Smooth muscle cell (in vitro differentiated cells): ENCODE data around the gene QRICH1. TPM values are rescaled to one million over a fixed set of nuclear protein-coding genes. Genes with fewer than 3 reads are reported as not detected.

Experiments used
- DNase-seq: peaks from one replicate; lab custom pipeline; 2025; ENCODE audit not compliant: unreplicated experiment; lab: John Stamatoyannopoulos, UW
- H2AFZ ChIP-seq: fragments of 200-600 bp; sonication (generic); 2 replicates; pipeline ENCODE4 v1.6.0; 2016; ENCODE audit warnings: antibody characterized with exemption, low read depth, mild to moderate bottlenecking
- H3F3A ChIP-seq: fragments of 200-600 bp; sonication (generic); 2 replicates; pipeline ENCODE4 v1.6.0; 2017; ENCODE audit warnings: antibody characterized with exemption, low read depth
- H3K27ac ChIP-seq: fragments of 200-600 bp; sonication (generic); 2 replicates; pipeline ENCODE4 v1.5.1; 2016; ENCODE audit warnings: low read depth, mild to moderate bottlenecking
- H3K27me3 ChIP-seq: fragments of 200-600 bp; sonication (generic); 2 replicates; pipeline ENCODE4 v1.6.1; 2016; ENCODE audit warnings: low read depth, mild to moderate bottlenecking
- H3K36me3 ChIP-seq: fragments of 200-600 bp; sonication (generic); 2 replicates; pipeline ENCODE4 v1.5.1; 2016; ENCODE audit warnings: low read depth
- H3K4me1 ChIP-seq: fragments of 200-600 bp; sonication (generic); 2 replicates; pipeline ENCODE4 v1.5.1; 2016; ENCODE audit warnings: low read depth
- H3K4me2 ChIP-seq: fragments of 200-600 bp; sonication (generic); 2 replicates; pipeline ENCODE4 v1.6.0; 2016; ENCODE audit warnings: mild to moderate bottlenecking
- H3K4me3 ChIP-seq: fragments of 200-600 bp; sonication (generic); 2 replicates; pipeline ENCODE4 v1.5.1; 2016; ENCODE audit warnings: mild to moderate bottlenecking
- H3K79me2 ChIP-seq: fragments of 200-600 bp; sonication (generic); 2 replicates; pipeline ENCODE4 v1.6.0; 2016; ENCODE audit warnings: low read depth, mild to moderate bottlenecking
- H3K9ac ChIP-seq: fragments of 200-600 bp; sonication (generic); 2 replicates; pipeline ENCODE4 v1.6.0; 2016; ENCODE audit warnings: low read depth
- H3K9me3 ChIP-seq: fragments of 200-600 bp; sonication (generic); replicated peaks from 2 replicates; pipeline ENCODE4 v1.5.1; 2016; ENCODE audit warnings: low read depth
- H4K20me1 ChIP-seq: fragments of 200-600 bp; sonication (generic); 2 replicates; pipeline ENCODE4 v1.6.0; 2016; ENCODE audit warnings: low read depth
- CTCF ChIP-seq: fragments of 200-600 bp; sonication (generic); IDR thresholded peaks from 2 replicates; pipeline ENCODE4 v1.5.1; 2017; ENCODE audit warnings: borderline replicate concordance, mild to moderate bottlenecking, antibody characterized with exemption; ENCODE audit not compliant: insufficient read depth, poor library complexity, severe bottlenecking
- WGBS: methylation state at CpG from one replicate; pipeline ENCODE4 v1.1.7; 2016; ENCODE audit warnings: low lambda C conversion rate; 5-methylcytosine and 5-hydroxymethylcytosine counted together
- polyA plus RNA-seq: library from polyadenylated mRNA; unstranded; fragments of >200 nt; fragmentation: Nextera tagmentation; extraction: Ambion mirVana; gene quantifications from 2 replicates; pipeline ENCODE4 v1.2.1, GENCODE V29; 2016
- total RNA-seq: library from RNA; depleted of rRNA; stranded (reverse); fragments of >200 nt; gene quantifications from 2 replicates; pipeline ENCODE4 v1.2.3, GENCODE V29; 2014

The QRICH1 gene
- total and polyA plus RNA-seq, 2 experiments from 2014 or later = 38.2 to 62.0 TPM

DNA sequence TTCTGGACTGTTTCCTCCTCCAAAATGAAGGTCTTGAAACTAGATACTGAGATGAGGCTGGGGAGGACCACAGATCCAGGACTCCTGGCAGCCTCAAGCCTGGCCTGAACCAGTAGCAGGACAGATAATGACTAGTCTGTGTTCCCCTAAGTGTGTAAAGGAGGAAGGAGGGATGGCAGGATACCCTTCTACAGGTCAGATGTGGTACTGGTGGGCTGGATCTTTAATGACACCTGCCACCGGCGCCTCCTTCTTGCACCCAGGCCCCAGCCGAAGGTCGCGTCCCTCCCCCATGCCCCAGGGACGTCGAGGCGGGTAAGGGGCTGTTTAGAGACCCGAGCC is 26.2 kb upstream of the QRICH1 start:
- no peak for TF ChIP-seq CTCF
- no peaks in the 10 kb centered on the region for H3K9me3 ChIP-seq
- peak overlapping the region; percentile 87 for H3K4me2 ChIP-seq
- peaks cover 5% of the 10 kb centered on the region for H3K4me1 ChIP-seq
- H3K27me3 ChIP-seq = no peaks in the 10 kb centered on the region
- no peaks in the 10 kb centered on the region for H4K20me1 ChIP-seq
- peaks cover 19% of the 10 kb centered on the region for H3K79me2 ChIP-seq
- no peak overlapping the region for H2AFZ ChIP-seq
- WGBS = 5% methylated on average over 8 of the region's 9 CpGs
- peak overlapping the region; percentile 92 for H3K27ac ChIP-seq
- peaks cover 15% of the 10 kb centered on the region for H3F3A ChIP-seq
- peak overlapping the region; percentile 71 for H3K4me3 ChIP-seq
- peak overlapping the region; percentile 93 for H3K9ac ChIP-seq
- no peaks in the 10 kb centered on the region for H3K36me3 ChIP-seq
- DNase-seq = no peak

- H3K4me1 ChIP-seq = peaks cover 5% of the 10 kb centered on the region
- H3F3A ChIP-seq = peaks cover 15% of the 10 kb centered on the region
- no peak for TF ChIP-seq CTCF
- no peaks in the 10 kb centered on the region for H3K9me3 ChIP-seq
- peaks cover 19% of the 10 kb centered on the region for H3K79me2 ChIP-seq
- DNase-seq = no peak
- H3K27ac ChIP-seq = peak overlapping the region; percentile 92
- no peaks in the 10 kb centered on the region for H4K20me1 ChIP-seq
- H3K36me3 ChIP-seq = no peaks in the 10 kb centered on the region
- H3K4me2 ChIP-seq = peak overlapping the region; percentile 87
- no peak overlapping the region for H2AFZ ChIP-seq
- WGBS = 80% methylated on average over 3 of the region's 3 CpGs
- peak overlapping the region; percentile 93 for H3K9ac ChIP-seq
- H3K27me3 ChIP-seq = no peaks in the 10 kb centered on the region
- H3K4me3 ChIP-seq = peak overlapping the region; percentile 71
These were observed 25.6 kb upstream of the QRICH1 start for GRCh38 chr3:49119439-49119838.

DNA sequence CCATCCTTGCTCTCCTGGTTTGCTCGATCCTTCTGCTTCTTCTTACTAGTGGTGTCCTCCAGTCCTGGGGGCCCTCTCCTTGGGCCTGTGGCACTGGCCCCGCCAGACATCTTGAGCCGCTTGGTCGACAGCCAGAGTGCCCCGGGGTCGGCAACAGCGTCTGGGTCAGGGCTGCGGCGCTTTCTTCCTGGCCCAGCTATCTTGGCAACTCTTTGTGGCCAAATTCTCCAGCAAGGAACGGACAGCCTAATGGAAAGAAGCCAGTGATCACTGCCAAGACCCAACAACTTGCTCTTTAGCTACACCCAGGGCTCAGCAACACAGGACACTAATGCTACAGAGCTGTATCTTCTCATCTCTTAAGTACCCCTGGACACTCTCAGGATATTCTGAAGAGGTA is 25.2 kb upstream of the QRICH1 start:
- 93% methylated on average over 10 of the region's 10 CpGs for WGBS
- no peak for DNase-seq
- H3K4me3 ChIP-seq = no peak overlapping the region
- H4K20me1 ChIP-seq = no peaks in the 10 kb centered on the region
- TF ChIP-seq CTCF = no peak
- peaks cover 15% of the 10 kb centered on the region for H3F3A ChIP-seq
- H3K79me2 ChIP-seq = peaks cover 19% of the 10 kb centered on the region
- H3K9me3 ChIP-seq = no peaks in the 10 kb centered on the region
- no peaks in the 10 kb centered on the region for H3K36me3 ChIP-seq
- no peak overlapping the region for H3K9ac ChIP-seq
- peaks cover 5% of the 10 kb centered on the region for H3K4me1 ChIP-seq
- H3K27me3 ChIP-seq = no peaks in the 10 kb centered on the region
- H3K27ac ChIP-seq = peak overlapping the region; percentile 92
- H2AFZ ChIP-seq = no peak overlapping the region
- H3K4me2 ChIP-seq = peak overlapping the region; percentile 87

DNA sequence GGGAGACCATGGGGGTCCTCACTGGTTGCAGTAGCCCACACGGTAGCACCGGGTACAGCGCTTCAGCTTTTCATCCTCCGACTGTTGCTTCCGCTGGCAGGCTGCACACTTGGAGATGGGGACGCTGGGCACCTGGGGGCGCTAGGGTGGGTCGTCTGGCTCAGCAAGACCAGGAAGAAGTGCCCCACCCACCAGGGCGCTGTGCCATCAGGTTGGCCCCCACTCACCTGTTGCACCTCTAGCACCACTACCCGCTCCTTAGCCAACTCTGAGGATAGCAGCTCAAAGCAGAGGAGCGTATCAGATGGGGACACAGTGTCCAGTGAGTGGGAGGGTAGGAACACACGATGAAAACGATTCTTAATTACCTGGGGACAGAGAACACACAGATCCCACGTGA is 18.4 kb upstream of the QRICH1 start:
- no peaks in the 10 kb centered on the region for H4K20me1 ChIP-seq
- H3K9me3 ChIP-seq = no peaks in the 10 kb centered on the region
- H3K9ac ChIP-seq = no peak overlapping the region
- no peaks in the 10 kb centered on the region for H3K36me3 ChIP-seq
- H3K4me3 ChIP-seq = no peak overlapping the region
- H3K27ac ChIP-seq = no peak overlapping the region
- DNase-seq = no peak
- no peaks in the 10 kb centered on the region for H3K27me3 ChIP-seq
- H3K4me1 ChIP-seq = no peaks in the 10 kb centered on the region
- H3K4me2 ChIP-seq = no peak overlapping the region
- H3K79me2 ChIP-seq = no peaks in the 10 kb centered on the region
- H2AFZ ChIP-seq = no peak overlapping the region
- H3F3A ChIP-seq = no peaks in the 10 kb centered on the region
- TF ChIP-seq CTCF = no peak
- WGBS = 96% methylated on average over 14 of the region's 14 CpGs
